Panc1 (cell line): ENCODE measurements around the gene SYCP3. TPM values are rescaled to one million over a fixed set of nuclear protein-coding genes. Genes with fewer than 3 reads are reported as not detected.

Experiments
- ATAC-seq: fragments of 200-7000 bp; cut with Tn5 transposase; 2 replicates; pipeline ENCODE4 v1.9.1; 2020; ENCODE audit warnings: mild to moderate bottlenecking, moderate library complexity
- BruUV-seq: library from RNA; stranded (reverse); fragments of 400-500 nt; replicated peaks from 2 replicates; lab custom pipeline; 2021; lab: Mats Ljungman, UMichigan
- CTCF ChIA-PET: fragments of 300-600 bp; sonication (Branson Sonifier 250); formaldehyde crosslinking; loops from one replicate; lab custom pipeline; 2022; ENCODE audit warnings: antibody characterized with exemption; lab: Charles Lee
- POLR2A ChIA-PET: fragments of 300-600 bp; sonication (Branson Sonifier 250); formaldehyde crosslinking; loops from one replicate; lab custom pipeline; 2022; ENCODE audit warnings: antibody characterized with exemption; lab: Charles Lee
- DNase-seq: peaks from one replicate; pipeline ENCODE4 v3.0.0-alpha.2; 2010; ENCODE audit warnings: low read depth, low spot score
- H3K27ac ChIP-seq: 2 replicates; pipeline ENCODE4 v1.5.1; 2011; ENCODE audit warnings: mild to moderate bottlenecking, low read length, inconsistent platforms
- H3K27me3 ChIP-seq: fragments of 200-500 bp; sonication (Bioruptor generic); 2 replicates; pipeline ENCODE4 v1.6.0; 2014; ENCODE audit warnings: low read length, inconsistent platforms; ENCODE audit not compliant: control insufficient read depth, insufficient read depth
- H3K36me3 ChIP-seq: fragments of 200-500 bp; sonication (Bioruptor generic); 2 replicates; pipeline ENCODE4 v1.5.1; 2014; ENCODE audit warnings: inconsistent platforms, mild to moderate bottlenecking, low read length, moderate library complexity; ENCODE audit not compliant: control insufficient read depth, insufficient read depth
- H3K4me1 ChIP-seq: 2 replicates; pipeline ENCODE4 v1.5.1; 2011; ENCODE audit warnings: inconsistent platforms, mild to moderate bottlenecking, low read length, moderate library complexity; ENCODE audit not compliant: control insufficient read depth, insufficient read depth
- H3K4me3 ChIP-seq, 2 experiments: 2 replicates each; pipeline ENCODE4 v1.5.1; 2011 to 2012; ENCODE audit warnings: low read depth in 2 of 2, low read length in 2 of 2, mild to moderate bottlenecking in 2 of 2, inconsistent platforms in 1 of 2, moderate library complexity in 1 of 2
- H3K9me3 ChIP-seq: fragments of 200-500 bp; sonication (Bioruptor generic); 2 replicates; pipeline ENCODE4 v1.5.1; 2014; ENCODE audit warnings: low read depth, mild to moderate bottlenecking, inconsistent platforms, low read length, moderate library complexity; ENCODE audit not compliant: control insufficient read depth, insufficient read depth
- CTCF ChIP-seq: fragments of 450-650 bp; IDR thresholded peaks from 2 replicates; pipeline ENCODE4 v1.5.1; 2017; ENCODE audit warnings: mild to moderate bottlenecking
- POLR2AphosphoS5 ChIP-seq: IDR thresholded peaks from 2 replicates; pipeline ENCODE4 v1.6.1; 2012; ENCODE audit warnings: mild to moderate bottlenecking, low read depth, low read length, moderate library complexity
- REST ChIP-seq, 2 experiments: IDR thresholded peaks; 2 replicates each; pipeline ENCODE4 v1.6.1; 2011 to 2012; ENCODE audit warnings: low read depth in 2 of 2, control low read depth in 1 of 2, low read length in 1 of 2, mild to moderate bottlenecking in 1 of 2, moderate library complexity in 1 of 2; ENCODE audit not compliant: insufficient read depth in 1 of 2
- SIN3A ChIP-seq: IDR thresholded peaks from 2 replicates; pipeline ENCODE4 v1.6.1; 2012; ENCODE audit warnings: low read depth, mild to moderate bottlenecking, low read length, moderate library complexity, borderline replicate concordance; ENCODE audit not compliant: insufficient read depth
- TCF7L2 ChIP-seq: IDR thresholded peaks from 2 replicates; pipeline ENCODE4 v1.6.1; 2011; ENCODE audit warnings: mild to moderate bottlenecking, low read depth, low read length, inconsistent platforms
- in situ Hi-C: cut with HindIII; loops from 2 replicates; pipeline ENCODE4 v1.10.0; 2016; ENCODE audit warnings: low sequenced_read_pairs, low pct_unique_long_range_greater_than_20kb
- intact Hi-C: fragments of 100-400 bp; cut with micrococcal nuclease; formaldehyde crosslinking; loops from one replicate; pipeline ENCODE4 v1.10.0; 2022; ENCODE audit not compliant: unreplicated experiment
- total RNA-seq: library from RNA; stranded (reverse); gene quantifications from one replicate; pipeline ENCODE4 v1.2.1, GENCODE V29; 2021; ENCODE audit not compliant: unreplicated experiment

Gene SYCP3
- total RNA-seq, 1 experiment from 2014 or later = not detected

GRCh38 chr12:101695706-101696105 is 43.6 kb downstream of the SYCP3 start:
- Histone ChIP-seq H3K4me1 (peaks cover 20% of the 10 kb centered on the region), H3K36me3 (peaks cover 3% of the 10 kb centered on the region; the same call in 1 of the 2 replicates), H3K27ac (no peak overlapping the region), H3K27me3 (no peaks in the 10 kb centered on the region), H3K4me3 (no peak overlapping the region), H3K9me3 (no peaks in the 10 kb centered on the region)
- DNase-seq (no peak), ATAC-seq (no peak)
- in situ Hi-C loops (no loop called here), intact Hi-C loops (loop anchor here (10.0 kb wide), 1 partner anchor 281 kb away; no protein-coding TSS in a partner anchor)
- BruUV-seq = no TSS peak
- ChIA-PET CTCF (no interaction called here), POLR2A (interaction anchor here (0.7 kb wide), 1 partner anchor 12 kb away, joined by 4 read pairs; no protein-coding TSS in a partner anchor)
- no peak for TF ChIP-seq SIN3A
- TF ChIP-seq TCF7L2 = no peak
- TF ChIP-seq REST (IDR thresholded peaks at IDR 0.05; ENCODE audit: insufficient read depth in 1 of 2, low read depth in 2 of 2, low read length in 1 of 2) = no peak
- no peak for TF ChIP-seq POLR2AphosphoS5
- no peak for TF ChIP-seq CTCF

GRCh38 chr12:101694986-101695385 is 44.3 kb downstream of the SYCP3 start:
- intact Hi-C loops = loop anchor here (10.0 kb wide), 1 partner anchor 280 kb away; no protein-coding TSS in a partner anchor
- in situ Hi-C loops = no loop called here
- BruUV-seq = no TSS peak
- DNase-seq (no peak), ATAC-seq (no peak)
- Histone ChIP-seq H3K27me3 (no peaks in the 10 kb centered on the region), H3K36me3 (peaks cover 3% of the 10 kb centered on the region; the same call in 1 of the 2 replicates), H3K4me3 (no peak overlapping the region), H3K4me1 (peaks cover 12% of the 10 kb centered on the region), H3K27ac (no peak overlapping the region), H3K9me3 (no peaks in the 10 kb centered on the region)
- CTCF ChIA-PET = no interaction called here
- no peak for TF ChIP-seq CTCF
- TF ChIP-seq POLR2AphosphoS5 = no peak
- TF ChIP-seq TCF7L2 = no peak
- POLR2A ChIA-PET = interaction anchor here (0.7 kb wide), 1 partner anchor 13 kb away, joined by 4 read pairs; no protein-coding TSS in a partner anchor
